ENCODE data around the gene TTC29. TPM values are rescaled to one million over a fixed set of nuclear protein-coding genes. Genes with fewer than 3 reads are reported as not detected.
"Not testable (repeated sequence)": the region's sequence is repeated elsewhere in the genome, so short reads cannot be mapped to it uniquely, and the experiment has no call there.

Gene TTC29
- total RNA-seq, 1 experiment from 2014 or later: not detected

GRCh38 chr4:146790515-146790914, 155.1 kb downstream of the TTC29 start:
- in situ Hi-C loops (cut with HindIII; ENCODE audit: low pct_unique_long_range_greater_than_20kb, low sequenced_read_pairs): no loop called here

DNA sequence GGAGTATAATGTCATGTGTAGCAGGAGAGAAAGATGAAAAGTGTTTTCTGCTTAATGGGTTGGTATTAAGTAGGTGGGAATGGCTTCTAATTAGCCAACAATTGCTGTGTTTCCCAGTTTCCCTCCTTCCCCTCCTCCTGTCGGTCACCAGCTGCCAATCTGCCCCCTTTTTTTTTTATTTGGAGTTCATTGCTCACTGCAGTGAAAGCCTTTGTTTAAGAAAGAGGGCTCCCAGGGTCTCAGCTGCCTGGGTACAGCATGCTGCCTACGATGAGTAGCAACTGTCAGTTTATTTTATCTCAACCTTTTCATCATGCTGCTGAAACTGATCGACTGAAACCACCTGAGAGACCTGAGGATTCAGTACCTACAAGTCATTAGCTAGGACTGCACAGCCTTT, 157.9 kb downstream of the TTC29 start:
- in situ Hi-C loops (cut with HindIII; ENCODE audit: low pct_unique_long_range_greater_than_20kb, low sequenced_read_pairs): no loop called here
- no peak for DNase-seq (ENCODE audit: low read depth, low spot score)

More at GRCh38 chr4:146790515-146790914, 155.1 kb downstream of the TTC29 start:
- no peak for DNase-seq (ENCODE audit: low read depth, low spot score)

DNA sequence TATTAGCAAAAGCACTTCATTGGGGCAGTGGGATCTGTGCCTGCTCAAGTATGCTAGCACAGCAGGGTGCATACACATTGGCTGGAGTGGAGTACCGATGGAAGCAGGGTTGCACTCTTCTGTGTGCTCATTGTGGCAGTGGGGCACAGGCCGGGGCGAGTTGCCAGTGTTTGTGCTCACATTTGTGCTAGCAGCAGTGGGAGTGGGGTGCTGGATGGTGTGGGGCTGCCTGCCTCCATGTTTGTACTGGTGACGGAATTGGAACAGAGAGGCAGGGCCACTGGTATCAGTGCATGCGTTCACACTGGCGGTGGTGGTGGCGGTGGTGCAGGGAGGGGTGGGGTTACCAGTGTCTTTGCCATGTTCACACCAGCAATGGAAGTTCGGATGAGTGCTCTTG, 169.0 kb downstream of the TTC29 start:
- DNase-seq (ENCODE audit: low read depth, low spot score): no peak
- in situ Hi-C loops (cut with HindIII; ENCODE audit: low pct_unique_long_range_greater_than_20kb, low sequenced_read_pairs): no loop called here

DNA sequence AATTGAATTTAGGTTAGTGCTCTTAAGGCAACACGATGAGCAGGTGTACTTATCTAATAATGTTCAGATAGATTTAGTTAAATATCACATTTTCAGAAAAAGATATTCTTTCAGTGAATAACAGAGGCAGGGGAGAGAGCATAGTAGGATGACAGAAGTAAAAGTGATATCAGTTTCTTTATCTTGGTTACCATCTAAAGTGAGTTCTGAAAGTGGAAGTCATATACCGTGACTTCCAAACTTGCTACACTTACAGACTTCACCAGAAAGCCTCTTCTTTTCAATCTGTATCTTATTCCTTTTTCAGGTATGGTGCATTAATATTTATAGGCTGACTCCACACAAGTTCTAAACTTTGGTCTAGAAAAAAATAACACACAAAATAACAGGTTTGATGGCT, 182.1 kb downstream of the TTC29 start:
- in situ Hi-C loops (cut with HindIII; ENCODE audit: low pct_unique_long_range_greater_than_20kb, low sequenced_read_pairs): no loop called here
- DNase-seq (ENCODE audit: low read depth, low spot score): no peak

DNA sequence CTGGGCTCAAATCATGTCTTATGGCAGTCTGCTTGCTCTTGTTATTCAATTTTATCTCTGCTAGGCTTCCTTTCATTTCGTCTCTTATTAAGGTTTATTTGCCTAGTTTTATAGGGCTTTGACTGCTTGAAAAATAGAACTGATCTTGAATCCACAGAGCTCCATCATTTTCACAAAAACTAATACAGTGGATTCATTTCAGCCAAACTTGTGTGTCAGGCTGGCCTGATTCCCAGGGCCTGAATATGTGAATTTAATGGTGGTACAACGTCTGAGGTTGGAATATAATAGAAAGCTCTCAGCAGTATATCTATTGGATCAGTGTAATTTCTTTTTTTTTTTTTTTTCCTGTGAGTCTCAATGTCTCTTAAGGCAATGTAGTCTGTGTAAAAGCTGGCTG, 183.6 kb downstream of the TTC29 start:
- in situ Hi-C loops (cut with HindIII; ENCODE audit: low pct_unique_long_range_greater_than_20kb, low sequenced_read_pairs): no loop called here
- DNase-seq (ENCODE audit: low read depth, low spot score): no peak

- no peak for DNase-seq (ENCODE audit: low read depth, low spot score)
- in situ Hi-C loops (cut with HindIII; ENCODE audit: low pct_unique_long_range_greater_than_20kb, low sequenced_read_pairs): no loop called here
Observed at GRCh38 chr4:146742416-146742815, 203.2 kb downstream of the TTC29 start.

DNA sequence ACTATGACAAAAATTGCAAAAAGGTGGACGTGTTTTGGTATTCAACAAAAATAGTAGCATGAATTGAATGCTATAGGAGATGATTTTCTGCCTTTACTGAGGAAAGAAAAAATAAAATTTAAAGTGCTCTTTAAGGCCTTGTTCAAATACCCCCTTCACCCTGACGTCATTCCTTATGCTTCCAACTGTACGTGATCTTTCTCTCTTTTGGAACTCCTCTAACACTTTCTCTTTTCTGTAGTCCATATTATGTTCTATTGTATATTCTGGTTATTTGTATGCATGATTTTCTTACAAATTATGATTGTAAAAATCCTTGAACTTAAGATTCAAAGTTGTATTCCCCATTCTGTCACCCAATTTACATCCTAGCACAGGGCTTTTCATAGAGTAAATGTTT, 206.5 kb downstream of the TTC29 start:
- no peak for DNase-seq (ENCODE audit: low read depth, low spot score)

DNA sequence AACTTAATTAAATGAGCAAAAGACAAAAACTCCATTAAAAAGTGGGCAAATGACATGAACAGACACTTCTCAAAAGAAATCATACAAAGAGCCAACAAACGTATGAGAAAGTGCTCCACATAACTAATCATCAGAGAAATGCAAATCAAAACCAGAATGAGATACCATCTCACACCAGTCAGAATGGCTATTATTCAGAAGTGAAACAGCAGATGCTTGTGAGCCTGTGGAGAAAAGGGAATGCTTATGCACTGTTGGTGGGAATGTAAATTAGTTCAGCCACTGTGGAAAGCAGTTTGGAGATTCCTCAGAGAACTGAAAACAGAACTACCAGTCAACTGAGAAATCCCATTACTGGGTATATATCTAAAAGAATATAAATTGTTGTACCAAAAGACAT, 222.1 kb downstream of the TTC29 start:
- in situ Hi-C loops (cut with HindIII; ENCODE audit: low pct_unique_long_range_greater_than_20kb, low sequenced_read_pairs); DNase-seq (ENCODE audit: low read depth, low spot score): not testable (repeated sequence)

More for the DNA sequence above, 206.5 kb downstream of the TTC29 start:
- in situ Hi-C loops (cut with HindIII; ENCODE audit: low pct_unique_long_range_greater_than_20kb, low sequenced_read_pairs): no loop called here

GRCh38 chr4:146709956-146710355, 235.7 kb downstream of the TTC29 start:
- no peak for DNase-seq (ENCODE audit: low read depth, low spot score)
- in situ Hi-C loops (cut with HindIII; ENCODE audit: low pct_unique_long_range_greater_than_20kb, low sequenced_read_pairs): no loop called here

GRCh38 chr4:146699910-146700309, 245.8 kb downstream of the TTC29 start:
- no peak for DNase-seq (ENCODE audit: low read depth, low spot score)
- in situ Hi-C loops (cut with HindIII; ENCODE audit: low pct_unique_long_range_greater_than_20kb, low sequenced_read_pairs): no loop called here

DNA sequence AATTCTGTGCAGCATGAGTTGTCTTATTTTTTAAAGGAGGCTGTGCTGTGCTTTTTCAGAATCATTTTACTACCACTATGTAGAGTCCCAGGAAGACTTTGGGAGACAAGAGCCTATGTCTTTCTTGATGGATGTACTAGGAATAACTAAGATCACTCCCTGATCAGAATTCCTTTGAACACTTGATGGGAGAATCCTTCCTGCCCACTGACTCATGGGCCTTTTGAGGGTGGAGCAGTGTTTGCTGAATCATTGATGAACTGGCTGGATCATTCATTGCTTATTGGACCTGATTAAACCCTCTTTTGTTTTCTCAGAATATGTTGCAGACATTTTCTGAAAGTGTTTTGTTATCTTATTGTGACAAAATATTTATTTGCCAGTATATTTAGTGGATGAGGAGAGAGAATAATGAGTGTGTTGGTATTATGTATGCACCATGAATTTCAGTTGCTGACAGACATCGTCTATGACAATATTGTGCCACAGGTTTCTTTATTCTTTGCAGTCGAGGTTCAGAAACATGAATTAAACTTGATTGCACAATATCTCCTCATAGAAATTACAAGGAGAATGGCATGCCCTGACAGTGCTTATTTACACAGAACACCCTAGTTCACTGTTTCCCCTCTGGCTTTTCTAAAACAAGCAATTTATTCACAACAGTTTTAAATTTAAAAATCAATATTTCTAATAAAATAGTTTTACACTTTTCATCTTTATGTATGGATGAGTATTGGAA, 270.7 kb downstream of the TTC29 start:
- DNase-seq (ENCODE audit: low read depth, low spot score): no peak
- in situ Hi-C loops (cut with HindIII; ENCODE audit: low pct_unique_long_range_greater_than_20kb, low sequenced_read_pairs): no loop called here

GRCh38 chr4:146663968-146664311, 281.7 kb downstream of the TTC29 start:
- DNase-seq (ENCODE audit: low read depth, low spot score); in situ Hi-C loops (cut with HindIII; ENCODE audit: low pct_unique_long_range_greater_than_20kb, low sequenced_read_pairs): not testable (repeated sequence)

GRCh38 chr4:146661367-146661766, 284.3 kb downstream of the TTC29 start:
- no peak for DNase-seq (ENCODE audit: low read depth, low spot score)
- in situ Hi-C loops (cut with HindIII; ENCODE audit: low pct_unique_long_range_greater_than_20kb, low sequenced_read_pairs): no loop called here
